GM18873 (cell line): ENCODE data around the gene POLD2.

ENCODE experiments used
- ATAC-seq: cut with Tn5 transposase; IDR thresholded peaks from one replicate; pipeline ENCODE4 v1.9.1; 2021; ENCODE audit warnings: mild to moderate bottlenecking, moderate library complexity, moderate number of reproducible peaks; ENCODE audit not compliant: unreplicated experiment, low FRiP score

The POLD2 gene

DNA sequence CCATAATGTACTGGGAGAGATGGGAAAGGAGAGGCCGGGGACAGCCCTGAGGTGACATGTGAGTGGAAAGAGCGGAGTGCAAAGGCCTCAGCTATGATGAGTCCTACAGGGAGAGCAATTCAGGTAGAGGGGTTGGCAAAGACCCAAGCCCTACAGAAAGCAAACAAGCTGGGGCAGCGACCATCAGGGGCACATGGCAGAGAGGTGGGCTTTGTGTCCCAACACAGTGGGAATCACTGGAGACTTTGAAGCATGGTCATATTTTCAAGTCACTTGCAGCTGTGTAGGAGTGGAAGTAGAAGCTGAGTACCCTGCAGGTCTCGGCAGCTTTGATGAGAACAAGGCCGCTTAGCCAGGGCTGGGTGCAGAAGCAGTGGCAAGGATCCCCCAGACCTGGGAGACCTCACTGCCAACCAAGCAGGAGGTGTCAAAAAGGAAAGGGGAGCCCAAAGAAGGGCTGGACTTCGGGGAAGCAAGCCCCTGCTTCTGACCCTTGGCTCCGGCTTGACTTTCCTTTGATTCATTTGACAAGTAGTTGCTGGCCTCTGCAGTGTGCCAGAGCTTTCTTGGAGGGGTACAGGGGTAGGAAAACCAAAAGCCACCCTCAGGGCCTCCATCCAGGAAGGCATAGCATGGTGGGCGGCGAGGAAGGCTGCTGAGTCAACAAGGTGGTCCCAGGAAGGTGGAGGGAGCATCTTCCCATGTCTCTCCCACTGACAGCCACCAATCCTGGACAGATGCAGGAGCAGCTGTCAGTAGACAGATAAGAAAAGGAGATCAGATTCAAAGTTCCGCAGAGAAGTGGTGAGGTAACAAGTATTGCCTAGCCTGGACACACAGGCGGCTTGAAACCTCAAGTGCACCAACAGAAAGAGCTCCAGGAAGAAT, 56.0 kb downstream of the POLD2 start:
- ATAC-seq: no peak

DNA sequence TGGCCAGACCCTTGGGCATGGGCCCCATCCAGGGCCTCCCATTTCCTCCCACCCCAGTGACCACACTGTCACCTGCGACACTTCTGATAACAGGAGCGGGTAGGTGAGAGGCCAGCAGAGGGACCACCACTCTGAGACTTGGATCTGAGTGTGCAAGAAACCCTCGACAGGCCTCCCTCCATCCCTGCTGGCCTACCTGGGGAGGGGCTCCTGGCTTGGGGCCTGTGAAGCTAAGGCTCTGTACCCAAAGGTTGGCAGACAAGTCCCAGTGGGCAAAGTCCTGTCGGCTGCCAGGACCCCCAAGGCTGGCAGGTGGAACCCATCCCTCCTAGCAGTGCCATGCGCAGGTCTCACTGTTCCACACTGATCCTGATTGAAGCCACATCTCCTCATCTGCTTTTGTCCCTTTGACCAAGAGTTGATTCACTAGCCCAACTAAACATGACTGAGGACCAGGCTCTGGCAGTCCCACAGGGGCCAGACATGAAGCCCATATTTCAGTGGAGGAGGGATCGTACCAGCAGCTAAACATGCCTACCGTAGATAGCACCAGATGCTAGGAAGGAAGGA, 56.8 kb downstream of the POLD2 start:
- ATAC-seq: no peak

DNA sequence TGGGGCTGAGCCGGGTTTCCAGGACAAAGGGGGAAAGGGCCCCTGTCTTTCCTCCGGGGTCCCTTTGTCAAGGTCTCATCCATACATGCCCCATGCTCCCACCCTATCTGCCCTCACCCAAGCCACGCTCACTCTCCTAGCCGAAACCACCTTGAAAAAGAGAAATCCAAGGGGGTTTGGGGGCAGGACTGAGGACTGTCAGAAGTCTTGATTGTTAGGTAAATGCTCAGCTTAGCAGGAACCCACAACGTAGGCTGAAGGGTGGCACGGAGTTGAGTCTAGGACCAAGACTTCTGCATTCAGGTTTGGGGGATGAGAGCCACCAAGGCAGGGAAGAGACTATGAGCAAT, 57.3 kb downstream of the POLD2 start:
- ATAC-seq: no peak

DNA sequence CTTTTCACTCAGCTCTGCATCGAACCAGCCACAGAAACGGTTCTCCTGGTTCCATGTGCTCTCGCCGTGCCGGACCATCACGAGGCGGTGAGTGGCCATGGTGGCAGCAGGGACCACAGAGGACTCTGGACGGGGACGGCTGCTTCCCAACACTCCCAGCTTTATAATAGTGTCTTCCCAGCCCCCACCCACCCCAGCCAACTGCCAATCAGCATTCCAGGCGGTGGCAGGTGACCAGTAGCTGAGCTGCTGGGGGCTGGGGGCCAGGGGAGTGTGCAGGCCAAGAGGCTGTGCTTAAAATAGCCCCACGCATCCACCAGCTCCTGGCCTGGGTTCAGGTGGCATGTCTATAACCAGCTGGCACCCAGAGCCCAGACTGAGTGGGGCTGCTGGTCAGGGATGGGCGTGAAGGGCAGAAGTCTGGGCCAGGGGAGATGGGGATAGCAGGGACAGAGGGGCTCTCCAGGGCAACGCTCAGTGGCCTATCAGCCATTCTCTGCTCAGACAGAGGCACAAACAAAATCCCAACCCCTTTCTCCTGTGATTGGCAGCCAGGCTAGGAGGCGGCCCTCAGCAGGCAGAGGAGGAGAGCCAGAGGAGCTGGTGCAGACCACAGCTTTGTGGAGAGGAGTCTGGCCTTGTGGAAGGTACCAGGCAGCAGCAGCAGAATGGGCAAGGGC, 57.8 kb downstream of the POLD2 start, which contains the start of gene PGAM2:
PGAM2 (minus strand) TSS at position 137 of the 680 bp plus-strand sequence; CDS start at position 99, 38 bp downstream.
- ATAC-seq: no peak

DNA sequence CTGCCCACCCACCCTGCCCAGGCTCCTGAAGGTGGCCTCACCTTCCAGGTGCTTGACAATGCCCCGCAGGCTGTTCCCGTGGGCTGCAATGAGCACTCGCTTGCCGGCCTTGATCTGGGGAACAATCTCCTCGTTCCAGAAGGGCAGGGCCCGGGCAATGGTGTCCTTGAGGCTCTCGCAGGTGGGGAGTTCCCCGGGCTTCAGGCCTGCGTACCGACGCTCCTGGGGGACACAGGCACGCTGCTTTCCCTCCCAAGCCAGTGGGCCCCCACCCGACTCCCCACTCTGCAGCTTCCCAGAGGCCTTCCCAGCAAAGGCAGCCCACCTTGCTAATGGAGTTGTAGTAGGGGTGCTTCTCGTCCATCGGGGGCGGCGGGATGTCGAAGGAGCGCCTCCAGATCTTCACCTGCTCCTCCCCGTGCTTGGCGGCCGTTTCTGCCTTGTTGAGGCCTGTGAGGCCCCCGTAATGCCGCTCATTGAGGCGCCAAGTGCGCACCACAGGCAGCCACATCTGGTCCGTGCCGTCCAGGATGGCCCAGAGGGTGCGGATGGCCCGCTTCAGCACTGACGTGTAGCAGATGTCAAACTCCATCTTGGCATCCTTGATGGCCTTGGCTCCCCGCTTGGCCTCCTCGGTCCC, 58.4 kb downstream of the POLD2 start:
- no peak for ATAC-seq
